Right ventricle myocardium inferior (tissue), 1 donor: Measurements from ENCODE around the gene SERINC2. TPM values are rescaled to one million over a fixed set of nuclear protein-coding genes. Genes with fewer than 3 reads are reported as not detected.
A peak's percentile ranks its signal among the peaks of the same experiment; 100 is the strongest.

Experiments
- ATAC-seq: fragments of 200-7000 bp; cut with Tn5 transposase; one replicate; pipeline ENCODE4 v1.9.1; 2020; ENCODE audit warnings: mild to moderate bottlenecking, moderate library complexity
- DNase-seq: peaks from one replicate; pipeline ENCODE4 v3.0.0; 2021; ENCODE audit errors: missing footprints
- intact Hi-C: fragments of 100-400 bp; cut with DNase I; formaldehyde crosslinking; loops from one replicate; pipeline ENCODE4 v1.11.0; 2022
- long read RNA-seq: library from polyadenylated mRNA; unstranded; transcript quantifications from one replicate; pipeline ENCODE4 v2.0.0, GENCODE V29; 2021
- total RNA-seq: library from RNA; stranded (reverse); fragmentation: NEBNext Ultra II Directional; extraction: Animal tissue kit (Norgen Biotek cat#: 25700); gene quantifications from one replicate; pipeline ENCODE4 v1.2.1, GENCODE V29; 2021
- donor health status: DM: no; HTN: yes; CAD: no; lungs with severe emphysema.

The SERINC2 gene
- 1.7 TPM for total RNA-seq
- long read RNA-seq, partial matches to known transcripts = 1 of 2 reads
- long read RNA-seq, other reads (novel, unspliced or antisense) = 0 of 2 reads

GRCh38 chr1:31412732-31413404, at the start of gene SERINC2:
SERINC2 (plus strand) TSS chr1:31413213; CDS start chr1:31413266, 53 bp downstream.
- ATAC-seq (peak; percentile 57), DNase-seq (no peak)
- intact Hi-C loops = loop anchor here (5.0 kb wide), 1 partner anchor 46 kb away; no protein-coding TSS in a partner anchor

- DNase-seq (no peak), ATAC-seq (no peak)
- intact Hi-C loops = loop anchor here (5.0 kb wide), 1 partner anchor 48 kb away; the partner anchor contains the start of gene SERINC2
Observed at GRCh38 chr1:31364561-31365250, 48.3 kb upstream of the SERINC2 start.

DNA sequence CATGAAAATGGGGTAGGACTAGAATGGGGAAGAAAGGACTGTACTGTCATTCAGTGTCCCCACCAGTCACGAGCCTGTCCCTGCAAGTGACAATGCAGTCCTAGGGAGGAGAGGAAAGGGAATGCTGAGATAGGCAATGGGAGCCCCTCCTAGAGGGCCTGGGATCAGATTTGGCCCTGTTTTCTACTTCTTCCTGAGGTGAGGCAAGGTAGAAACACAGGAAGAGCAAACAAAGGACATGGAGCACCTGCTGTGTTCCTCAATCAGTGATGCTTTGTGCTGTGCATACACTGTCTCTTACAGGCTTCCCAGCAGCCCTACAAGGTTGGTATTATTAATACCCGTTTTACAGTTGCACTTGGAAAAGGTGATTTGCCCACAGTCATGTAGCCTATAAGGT, 46.2 kb upstream of the SERINC2 start:
- ATAC-seq (no peak), DNase-seq (no peak)
- intact Hi-C loops = loop anchor here (5.0 kb wide), 1 partner anchor 46 kb away; the partner anchor contains the start of gene SERINC2

GRCh38 chr1:31368611-31369107, 44.4 kb upstream of the SERINC2 start:
- ATAC-seq = peak; percentile 55
- DNase-seq = no peak
- intact Hi-C loops = loop anchor here (2.0 to 5.0 kb wide), 2 partner anchors 26 to 44 kb away; partner anchors contain the start of gene SERINC2

GRCh38 chr1:31370021-31370420, 43.0 kb upstream of the SERINC2 start:
- intact Hi-C loops = no loop called here
- no peak for ATAC-seq
- no peak for DNase-seq

DNA sequence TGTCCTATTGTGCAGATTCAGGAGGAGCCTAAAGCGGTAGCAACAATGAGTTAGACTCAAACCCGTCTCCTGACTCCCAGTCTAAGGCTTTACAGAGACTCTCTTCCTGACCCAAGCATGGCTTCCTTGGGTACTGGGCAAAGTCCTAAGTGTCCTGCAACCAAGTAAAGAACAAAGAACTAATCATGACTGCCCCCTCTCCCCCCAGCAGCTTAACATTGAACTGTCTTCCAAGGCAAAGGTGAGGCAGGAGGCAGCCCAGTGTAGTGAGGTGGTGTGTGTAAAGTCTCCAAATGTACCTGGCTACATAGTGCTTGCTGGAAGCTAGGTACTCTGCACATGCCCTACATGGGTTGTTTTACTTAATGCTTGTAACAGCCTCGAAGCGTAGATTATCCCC, 42.4 kb upstream of the SERINC2 start:
- intact Hi-C loops = no loop called here
- no peak for ATAC-seq
- no peak for DNase-seq

DNA sequence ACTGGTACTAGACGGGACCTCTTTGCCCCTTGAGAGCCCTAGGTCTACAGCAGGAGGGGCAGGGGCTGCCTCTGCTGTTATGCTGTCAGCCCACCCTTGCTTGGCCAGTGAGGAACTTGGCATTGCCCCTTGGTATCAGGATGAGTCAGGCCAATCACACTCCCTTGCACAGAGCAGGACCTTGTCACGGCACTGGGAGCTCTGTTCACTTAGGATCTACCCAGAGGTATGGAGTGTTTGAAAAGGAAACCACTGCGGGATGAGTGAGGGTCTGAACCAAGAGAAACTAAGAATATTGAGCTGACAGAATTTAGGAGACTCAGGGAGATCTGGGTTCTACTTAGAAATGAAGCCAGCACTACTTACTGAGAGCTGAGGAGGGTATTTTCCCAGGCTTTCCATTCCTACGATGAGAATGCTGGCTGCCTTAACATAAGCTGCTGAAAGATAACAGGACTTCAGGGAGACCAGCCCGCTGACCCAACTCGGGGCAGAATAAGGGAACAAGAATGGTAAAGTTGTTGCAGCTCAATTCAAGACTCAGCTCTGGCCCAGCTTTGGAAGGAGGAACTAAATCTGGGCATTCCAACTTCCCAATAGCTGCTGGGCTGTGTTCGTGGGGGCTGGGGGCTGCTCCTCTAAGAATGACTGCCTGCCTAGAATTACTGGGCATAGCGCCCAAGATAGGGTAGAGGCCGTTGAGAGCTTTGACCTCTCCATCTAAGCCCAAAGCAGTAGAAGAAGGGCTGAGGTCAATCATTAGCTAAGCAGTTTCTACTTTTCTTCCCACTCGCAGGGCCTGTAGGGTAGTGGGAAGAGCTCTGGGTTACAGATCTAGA, 41.7 kb upstream of the SERINC2 start:
- DNase-seq (no peak), ATAC-seq (no peak)
- intact Hi-C loops = no loop called here

DNA sequence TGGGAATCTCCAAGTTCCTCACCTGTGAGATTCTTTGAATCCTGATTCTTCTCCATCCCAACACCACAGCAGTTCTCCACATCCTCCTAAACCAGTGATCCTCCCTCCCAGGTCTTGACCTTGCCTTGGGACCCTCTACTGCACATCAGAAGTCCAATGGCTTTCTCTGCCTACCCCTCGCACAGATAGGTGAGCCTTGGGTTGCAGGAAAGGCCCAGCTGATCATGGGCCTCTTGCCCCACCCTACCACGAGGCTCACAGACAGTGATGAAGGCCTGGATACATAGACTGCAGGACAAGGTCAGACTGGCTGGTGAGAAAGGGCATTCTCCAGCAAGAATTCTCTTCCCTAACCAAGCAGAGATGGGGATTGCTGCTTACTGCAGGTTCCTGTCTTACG, 41.0 kb upstream of the SERINC2 start:
- intact Hi-C loops = no loop called here
- ATAC-seq = no peak

GRCh38 chr1:31372751-31373055, 40.3 kb upstream of the SERINC2 start:
- ATAC-seq (no peak), DNase-seq (no peak)
- intact Hi-C loops = loop anchor here (1.0 kb wide), 1 partner anchor 10 kb away; no protein-coding TSS in a partner anchor

More for the DNA sequence above, 41.0 kb upstream of the SERINC2 start:
- no peak for DNase-seq

- DNase-seq (peak; percentile 90), ATAC-seq (peak; percentile 78)
- intact Hi-C loops = loop anchor here (1.0 kb wide), 1 partner anchor 9 kb away; no protein-coding TSS in a partner anchor
Observed at GRCh38 chr1:31373056-31373896, 39.7 kb upstream of the SERINC2 start, which contains the start of gene FABP3. FABP3 (minus strand) TSS chr1:31373076; CDS start chr1:31373014, 62 bp downstream.

GRCh38 chr1:31373897-31374486, 39.0 kb upstream of the SERINC2 start:
- intact Hi-C loops = loop anchor here (1.0 kb wide), 1 partner anchor 8 kb away; no protein-coding TSS in a partner anchor
- no peak for ATAC-seq
- DNase-seq = no peak

DNA sequence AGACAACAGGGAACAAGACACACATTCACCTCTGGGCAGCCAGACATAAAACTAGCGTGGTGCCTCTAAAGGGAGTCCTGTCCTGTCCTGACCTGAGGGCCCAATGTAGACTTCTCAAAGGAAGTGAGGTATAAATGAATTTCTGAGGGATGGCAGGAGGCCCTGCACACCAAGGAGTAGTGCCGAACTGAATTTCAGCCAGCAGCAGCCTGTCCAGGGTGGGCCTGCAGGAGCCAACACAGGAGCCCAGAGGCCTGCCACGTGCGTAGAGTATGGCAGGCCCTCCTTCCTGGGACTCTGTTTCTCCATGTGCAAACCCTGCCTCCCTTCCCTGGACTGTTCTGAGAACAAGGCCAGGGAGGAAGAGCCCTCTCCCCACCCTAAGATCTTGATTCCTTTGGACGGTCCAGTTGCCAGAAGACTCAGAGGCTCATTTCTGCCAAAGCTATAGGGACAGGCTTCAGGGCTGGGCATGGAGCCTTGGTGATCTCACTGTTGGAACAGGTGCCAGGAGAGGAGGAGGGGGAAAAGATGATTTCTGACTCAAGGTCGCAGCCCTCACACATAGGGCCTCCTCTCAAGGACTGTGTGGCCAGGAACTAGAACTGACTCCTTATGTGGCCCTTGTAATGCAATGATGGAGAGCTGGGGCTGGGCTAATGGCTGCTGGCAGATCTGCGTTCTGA, 38.4 kb upstream of the SERINC2 start:
- intact Hi-C loops = no loop called here
- peak; percentile 6 for ATAC-seq
- DNase-seq = no peak

- DNase-seq (no peak), ATAC-seq (no peak)
- intact Hi-C loops = no loop called here
Observed at GRCh38 chr1:31376375-31377134, 36.5 kb upstream of the SERINC2 start.

DNA sequence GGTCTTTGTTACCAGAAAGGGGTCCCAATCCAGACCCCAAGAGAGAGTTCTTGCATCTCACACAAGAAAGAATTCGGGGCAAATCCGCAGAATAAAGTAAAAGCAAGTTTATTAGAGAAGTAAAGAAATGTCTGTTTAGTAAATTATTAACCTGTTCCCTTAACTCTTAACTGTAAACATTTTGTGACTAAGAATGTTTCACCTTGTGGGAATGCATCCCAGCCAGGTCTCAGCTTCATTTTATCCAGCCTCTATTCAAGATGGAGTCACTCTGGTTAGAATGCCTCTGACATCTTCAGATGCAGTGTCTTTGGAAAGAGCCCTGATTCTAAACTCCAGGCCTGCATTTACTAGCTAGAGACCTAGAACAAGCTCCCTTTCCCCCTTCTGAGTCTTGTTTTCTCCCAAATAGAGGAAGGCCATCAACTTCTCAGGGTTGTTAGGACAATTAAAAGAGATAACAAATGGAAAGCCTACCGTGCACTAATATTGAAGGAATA, 35.6 kb upstream of the SERINC2 start:
- intact Hi-C loops = no loop called here
- ATAC-seq (no peak), DNase-seq (no peak)

DNA sequence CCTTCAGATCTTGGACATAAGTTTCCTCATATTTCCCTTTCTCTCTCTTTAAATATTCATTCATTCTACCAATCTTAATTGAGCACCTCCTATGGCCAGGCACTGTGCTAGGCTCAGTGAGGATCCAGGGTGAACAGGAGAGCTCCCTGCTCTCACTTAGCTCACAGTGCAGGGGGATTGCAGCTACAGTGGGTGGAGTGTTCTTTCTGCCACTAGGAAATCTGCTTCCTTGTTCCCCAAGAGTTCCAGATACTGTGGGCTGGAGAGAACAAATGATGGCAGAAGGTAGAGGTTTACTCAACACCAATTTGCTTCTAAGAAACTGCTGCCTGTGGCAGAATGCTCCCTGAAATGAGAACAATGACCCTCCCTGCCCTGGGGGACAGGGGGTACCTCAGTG, 35.0 kb upstream of the SERINC2 start:
- ATAC-seq (no peak), DNase-seq (no peak)
- intact Hi-C loops = no loop called here

DNA sequence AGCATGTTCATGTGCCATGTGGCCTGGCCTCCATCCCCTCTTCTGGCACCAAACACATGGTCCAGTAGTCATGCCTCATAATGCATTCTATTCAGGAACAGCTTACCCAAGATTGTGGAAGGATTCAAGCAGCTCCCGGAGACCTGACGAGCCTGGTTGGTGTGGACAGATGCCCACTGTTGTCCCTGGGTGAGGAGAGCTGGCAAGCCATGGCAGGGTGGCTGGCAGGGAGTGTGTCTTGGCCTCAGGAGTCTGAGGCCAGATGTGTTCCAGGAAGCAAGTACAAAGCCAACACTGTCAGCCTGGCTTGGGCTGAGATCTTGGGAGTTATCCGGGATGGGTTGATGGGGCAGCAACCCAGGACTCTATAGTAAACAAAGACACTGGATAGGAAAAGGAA, 32.8 kb upstream of the SERINC2 start:
- ATAC-seq = no peak
- intact Hi-C loops = no loop called here

More for the DNA sequence above, 32.8 kb upstream of the SERINC2 start:
- DNase-seq = no peak
